Dedifferentiated amniotic fluid mesenchymal stem cell (primary cell): Measurements from ENCODE around the gene GOLGA5.
"Not testable (repeated sequence)": the region's sequence is repeated elsewhere in the genome, so short reads cannot be mapped to it uniquely, and the experiment has no call there.

Experiments
- DNase-seq: peaks from one replicate; pipeline ENCODE4 v3.0.0-alpha.2; 2016; ENCODE audit errors: extremely low spot score

Gene GOLGA5

DNA sequence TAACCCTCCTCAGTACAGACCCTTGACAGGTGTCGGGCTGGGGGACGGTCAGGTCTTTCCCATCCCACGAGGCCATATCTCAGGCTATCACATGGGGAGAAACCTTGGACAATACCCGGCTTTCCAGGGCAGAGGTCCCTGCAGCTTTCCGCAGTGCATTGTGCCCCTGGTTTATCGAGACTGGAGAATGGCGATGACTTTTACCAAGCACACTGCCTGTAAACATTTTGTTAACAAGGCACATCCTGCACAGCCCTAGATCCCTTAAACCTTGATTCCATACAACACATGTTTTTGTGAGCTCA, 26.4 kb downstream of the GOLGA5 start:
- DNase-seq: not testable (repeated sequence)

- no peak for DNase-seq
Measured at GRCh38 chr14:92830902-92831301, 36.8 kb downstream of the GOLGA5 start.

DNA sequence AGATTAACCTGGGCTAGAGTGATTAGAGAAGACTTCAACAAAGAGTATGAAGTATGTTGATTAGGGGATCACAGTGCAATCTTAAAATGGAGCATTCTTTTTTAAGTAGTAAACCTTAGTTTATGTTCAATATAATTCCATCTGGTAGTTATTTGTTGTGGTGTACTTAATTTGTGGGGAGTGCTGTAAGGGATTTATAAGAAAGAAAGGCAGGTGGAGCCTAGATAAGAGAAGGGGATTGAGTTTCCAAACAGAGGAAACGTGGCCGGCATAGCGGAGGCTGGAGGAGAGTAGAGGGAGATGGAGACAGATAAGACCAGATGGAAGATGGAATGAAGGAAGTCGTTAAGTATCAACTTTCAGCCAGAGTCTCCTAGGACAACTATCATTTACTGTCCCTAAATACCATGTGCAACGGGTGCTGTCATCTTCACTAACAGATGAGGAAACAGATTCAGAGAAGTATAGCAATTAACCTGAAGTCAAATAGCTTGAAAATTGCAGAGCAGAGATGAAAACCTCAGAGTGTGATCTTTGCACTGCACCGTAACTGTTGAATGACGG, 38.1 kb downstream of the GOLGA5 start:
- no peak for DNase-seq

- DNase-seq: no peak
Measured at GRCh38 chr14:92841930-92842329, 47.8 kb downstream of the GOLGA5 start.

- DNase-seq: no peak
Measured at GRCh38 chr14:92844204-92844603, 50.1 kb downstream of the GOLGA5 start.

DNA sequence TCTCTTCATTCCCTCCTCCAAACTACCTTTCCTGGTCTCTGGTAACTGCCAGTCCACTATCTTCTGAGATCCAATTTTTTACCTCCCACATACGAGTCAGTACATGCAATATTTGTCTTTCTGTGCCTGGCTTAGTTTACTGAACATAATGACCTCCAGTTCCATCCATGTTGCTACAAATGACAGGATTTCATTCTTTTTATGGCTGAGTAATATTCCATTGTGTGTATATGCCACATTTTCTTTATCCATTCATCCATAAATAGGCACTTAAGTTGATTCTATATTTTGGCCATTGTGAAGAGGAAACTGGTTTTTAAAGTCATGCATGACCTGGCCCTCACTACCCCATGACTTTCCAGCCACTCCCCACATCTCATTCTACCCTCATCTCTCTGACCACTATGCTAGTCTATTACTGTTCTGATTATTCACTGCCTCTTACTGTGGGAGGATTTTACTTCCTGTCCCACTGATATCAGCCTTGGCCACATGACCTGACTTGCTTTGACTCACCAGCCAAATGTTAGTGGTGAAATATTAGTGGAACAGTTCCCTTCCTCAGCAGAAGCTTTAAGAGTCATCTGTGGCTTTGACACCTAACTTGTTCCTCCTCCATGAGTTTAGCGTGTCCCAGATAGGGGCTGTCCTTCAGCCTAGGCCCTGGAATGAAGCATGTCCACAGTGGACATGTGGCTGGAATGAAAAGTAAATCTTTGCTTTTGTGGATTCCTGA, 52.2 kb downstream of the GOLGA5 start:
- DNase-seq: no peak

GRCh38 chr14:92847278-92847677, 53.2 kb downstream of the GOLGA5 start:
- DNase-seq: no peak

DNA sequence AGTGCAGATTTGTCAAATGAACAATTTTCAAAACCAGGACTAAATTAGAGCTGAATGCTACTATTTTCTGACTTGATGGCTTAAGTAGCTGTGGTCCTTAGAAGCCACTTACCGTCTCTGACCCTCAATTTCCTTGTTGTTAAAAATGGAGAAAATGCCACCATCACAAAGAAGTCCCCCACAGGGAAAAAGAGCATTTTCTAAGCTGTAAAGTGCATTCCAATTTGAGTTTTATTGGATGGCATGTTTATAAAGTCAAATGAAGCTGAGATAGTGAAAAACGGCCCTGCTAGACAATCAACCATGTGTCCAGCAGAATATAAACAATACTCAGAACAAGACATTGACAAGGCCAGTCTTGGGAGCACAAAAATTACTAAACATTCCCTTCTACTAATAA, 53.6 kb downstream of the GOLGA5 start:
- no peak for DNase-seq

DNA sequence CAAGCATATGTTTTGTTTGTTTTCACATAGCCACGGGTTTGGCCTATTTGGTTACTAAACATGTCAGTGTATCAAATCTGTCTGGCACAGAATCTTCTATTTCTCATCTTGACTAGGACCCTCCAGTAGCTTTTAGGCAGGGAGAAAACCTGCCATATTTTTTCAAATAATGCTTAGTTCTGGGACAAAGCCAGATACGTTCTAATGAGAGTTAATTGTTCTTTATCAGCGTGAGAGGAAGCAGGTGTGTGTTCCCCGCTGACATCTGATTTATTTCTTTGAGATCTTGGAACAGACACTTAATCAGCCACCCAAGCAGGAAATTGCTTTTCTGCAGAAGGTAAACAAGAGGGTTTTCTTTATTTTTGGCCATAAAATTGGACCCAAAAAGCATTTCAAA, 54.8 kb downstream of the GOLGA5 start:
- DNase-seq: no peak

- no peak for DNase-seq
Measured at GRCh38 chr14:92850492-92850891, 56.4 kb downstream of the GOLGA5 start.

- not testable (repeated sequence) for DNase-seq
Measured at GRCh38 chr14:92853136-92853535, 59.0 kb downstream of the GOLGA5 start.

DNA sequence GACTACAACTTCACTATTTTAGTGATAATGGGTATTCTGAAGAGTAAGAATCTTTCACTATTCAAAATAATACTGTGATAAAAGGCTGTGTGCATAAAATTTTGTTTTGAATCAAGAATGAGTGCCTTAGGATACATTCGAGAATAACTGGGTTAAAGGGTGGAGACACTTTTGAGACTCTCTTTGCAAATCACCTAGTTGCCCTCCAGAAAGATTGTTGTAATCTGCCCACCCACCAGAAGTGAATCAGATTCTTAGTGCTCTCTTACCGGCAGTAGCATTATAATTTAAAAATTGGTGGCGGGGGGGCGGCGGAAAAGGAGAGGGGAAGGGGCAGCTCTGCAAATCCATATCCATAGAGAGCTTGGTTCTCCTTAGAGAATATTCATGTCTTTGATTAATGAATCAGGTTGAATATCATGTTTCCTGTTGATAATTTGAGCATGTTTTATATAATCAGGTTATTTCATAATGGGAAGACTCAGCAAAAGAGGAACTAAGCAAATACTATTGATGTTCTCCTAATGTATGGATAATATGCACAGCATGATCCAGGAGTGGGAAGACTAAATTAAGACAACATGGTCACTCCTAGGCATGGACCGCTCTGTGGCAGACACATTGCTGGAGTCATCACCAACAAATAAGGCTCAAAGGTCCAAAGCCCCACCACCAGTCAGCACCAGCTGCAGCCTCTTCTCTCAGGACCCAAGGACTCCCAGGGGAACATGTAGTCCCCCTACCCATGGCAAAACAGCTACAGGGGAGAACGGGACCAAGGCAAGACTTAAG, 66.1 kb downstream of the GOLGA5 start:
- DNase-seq: no peak

GRCh38 chr14:92861856-92862745, 68.0 kb downstream of the GOLGA5 start:
- no peak for DNase-seq

GRCh38 chr14:92863286-92864080, 69.4 kb downstream of the GOLGA5 start:
- no peak for DNase-seq

DNA sequence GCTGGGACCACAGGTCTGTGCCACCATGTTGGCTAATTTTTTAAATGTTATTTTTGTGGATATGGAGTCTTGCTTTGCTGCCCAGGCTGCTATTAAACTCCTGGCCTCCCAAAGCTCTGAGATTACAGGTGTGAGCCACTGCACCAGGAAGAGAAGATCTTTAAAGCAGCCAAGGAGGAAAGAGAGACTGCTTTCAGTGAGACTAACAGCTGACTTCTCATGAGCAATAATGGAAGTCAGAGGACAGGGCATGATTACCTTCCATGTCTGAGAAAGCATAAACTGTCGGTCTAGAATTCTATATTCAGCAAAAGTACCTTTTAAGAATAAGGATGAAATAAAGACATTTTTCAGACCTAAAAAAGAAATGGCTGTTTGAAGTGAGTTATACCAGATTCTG, 71.6 kb downstream of the GOLGA5 start:
- DNase-seq: no peak

DNA sequence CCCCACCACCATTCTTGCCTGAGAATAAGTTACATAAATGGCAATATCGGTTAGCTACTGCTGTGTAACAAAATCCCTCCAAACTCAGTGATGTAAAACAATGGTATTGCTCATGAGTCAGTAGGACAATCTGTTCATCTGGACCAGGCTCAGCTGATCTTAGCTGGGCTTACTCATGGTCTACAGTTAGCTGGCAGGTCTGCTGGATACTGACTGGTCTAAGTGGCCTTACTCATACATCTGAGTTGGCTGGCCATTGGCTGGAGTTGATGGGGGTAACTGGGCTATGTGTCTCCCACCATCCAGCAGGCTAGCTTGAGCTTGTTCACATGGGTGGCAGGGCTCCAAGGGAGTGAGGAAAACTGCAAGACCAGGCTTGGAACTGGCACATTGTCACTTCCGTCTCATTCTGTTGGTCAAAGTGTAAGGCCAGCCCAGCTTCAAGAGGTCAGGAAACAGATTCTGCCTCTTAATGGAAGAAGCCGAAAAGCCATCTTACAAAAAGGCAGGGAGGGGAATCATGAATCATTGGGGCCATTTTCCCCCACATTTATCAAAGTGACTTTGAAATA, 72.2 kb downstream of the GOLGA5 start:
- DNase-seq: no peak

GRCh38 chr14:92866901-92867865, 73.1 kb downstream of the GOLGA5 start:
- DNase-seq: no peak

- no peak for DNase-seq
Measured at GRCh38 chr14:92874962-92875661, 81.0 kb downstream of the GOLGA5 start.

GRCh38 chr14:92877757-92878431, 83.8 kb downstream of the GOLGA5 start:
- no peak for DNase-seq
